Left hindlimb (tissue), 1 donor: ENCODE results near the gene BICDL2.
"Not testable (repeated sequence)": the region's sequence is repeated elsewhere in the genome, so short reads cannot be mapped to it uniquely, and the experiment has no call there.

Source experiments
- DNase-seq: peaks from one replicate; pipeline ENCODE4 v3.0.0-alpha.2; 2018

BICDL2 gene

GRCh38 chr16:3063625-3064386, 27.1 kb upstream of the BICDL2 start:
- DNase-seq = no peak

DNA sequence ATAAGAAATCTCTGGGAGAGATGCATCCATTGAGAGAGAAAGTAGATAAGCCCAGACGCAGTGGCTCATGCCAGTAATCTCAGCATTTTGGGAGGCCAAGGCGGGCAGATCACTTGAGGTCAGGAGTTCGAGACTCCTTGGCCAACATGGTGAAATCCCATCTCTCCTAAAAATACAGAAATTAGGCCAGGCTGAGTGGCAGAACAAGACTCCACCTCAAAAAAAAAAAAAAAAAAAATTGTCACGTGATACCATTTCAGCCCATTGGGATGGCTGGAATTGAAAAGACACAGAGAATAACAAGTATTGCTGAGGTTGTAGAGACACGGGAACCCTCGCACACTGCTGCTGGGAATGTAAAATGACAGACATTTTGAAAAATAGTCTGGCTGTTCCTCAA, 25.8 kb upstream of the BICDL2 start:
- DNase-seq = no peak

GRCh38 chr16:3060339-3061127, 23.8 kb upstream of the BICDL2 start:
- no peak for DNase-seq

GRCh38 chr16:3059723-3060242, 23.0 kb upstream of the BICDL2 start:
- no peak for DNase-seq

- DNase-seq = peak; percentile 91
Measured at GRCh38 chr16:3059041-3059722, 22.4 kb upstream of the BICDL2 start.

DNA sequence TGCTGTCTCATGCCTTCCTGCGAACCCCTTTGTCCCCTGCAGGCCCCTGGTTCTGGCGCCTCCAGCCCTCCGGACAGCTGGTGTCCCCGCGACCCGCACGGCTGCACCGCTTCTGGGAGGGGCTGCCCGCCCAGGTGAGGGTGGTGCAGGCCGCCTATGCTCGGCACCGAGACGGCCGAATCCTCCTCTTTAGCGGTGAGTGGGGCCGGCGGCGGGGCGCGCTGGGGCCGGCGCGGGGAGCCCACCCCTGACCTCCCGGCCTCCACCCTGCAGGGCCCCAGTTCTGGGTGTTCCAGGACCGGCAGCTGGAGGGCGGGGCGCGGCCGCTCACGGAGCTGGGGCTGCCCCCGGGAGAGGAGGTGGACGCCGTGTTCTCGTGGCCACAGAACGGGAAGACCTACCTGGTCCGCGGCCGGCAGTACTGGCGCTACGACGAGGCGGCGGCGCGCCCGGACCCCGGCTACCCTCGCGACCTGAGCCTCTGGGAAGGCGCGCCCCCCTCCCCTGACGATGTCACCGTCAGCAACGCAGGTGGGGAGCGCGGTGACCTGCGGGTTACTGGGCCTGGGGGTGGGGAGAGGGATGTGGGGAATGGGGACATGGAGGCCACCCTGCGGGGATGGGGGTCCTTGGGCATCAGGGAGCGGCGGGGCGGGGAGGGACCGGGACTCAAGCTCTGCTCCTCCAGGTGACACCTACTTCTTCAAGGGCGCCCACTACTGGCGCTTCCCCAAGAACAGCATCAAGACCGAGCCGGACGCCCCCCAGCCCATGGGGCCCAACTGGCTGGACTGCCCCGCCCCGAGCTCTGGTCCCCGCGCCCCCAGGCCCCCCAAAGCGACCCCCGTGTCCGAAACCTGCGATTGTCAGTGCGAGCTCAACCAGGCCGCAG, 21.6 kb upstream of the BICDL2 start:
- DNase-seq = peak; percentile 56

DNA sequence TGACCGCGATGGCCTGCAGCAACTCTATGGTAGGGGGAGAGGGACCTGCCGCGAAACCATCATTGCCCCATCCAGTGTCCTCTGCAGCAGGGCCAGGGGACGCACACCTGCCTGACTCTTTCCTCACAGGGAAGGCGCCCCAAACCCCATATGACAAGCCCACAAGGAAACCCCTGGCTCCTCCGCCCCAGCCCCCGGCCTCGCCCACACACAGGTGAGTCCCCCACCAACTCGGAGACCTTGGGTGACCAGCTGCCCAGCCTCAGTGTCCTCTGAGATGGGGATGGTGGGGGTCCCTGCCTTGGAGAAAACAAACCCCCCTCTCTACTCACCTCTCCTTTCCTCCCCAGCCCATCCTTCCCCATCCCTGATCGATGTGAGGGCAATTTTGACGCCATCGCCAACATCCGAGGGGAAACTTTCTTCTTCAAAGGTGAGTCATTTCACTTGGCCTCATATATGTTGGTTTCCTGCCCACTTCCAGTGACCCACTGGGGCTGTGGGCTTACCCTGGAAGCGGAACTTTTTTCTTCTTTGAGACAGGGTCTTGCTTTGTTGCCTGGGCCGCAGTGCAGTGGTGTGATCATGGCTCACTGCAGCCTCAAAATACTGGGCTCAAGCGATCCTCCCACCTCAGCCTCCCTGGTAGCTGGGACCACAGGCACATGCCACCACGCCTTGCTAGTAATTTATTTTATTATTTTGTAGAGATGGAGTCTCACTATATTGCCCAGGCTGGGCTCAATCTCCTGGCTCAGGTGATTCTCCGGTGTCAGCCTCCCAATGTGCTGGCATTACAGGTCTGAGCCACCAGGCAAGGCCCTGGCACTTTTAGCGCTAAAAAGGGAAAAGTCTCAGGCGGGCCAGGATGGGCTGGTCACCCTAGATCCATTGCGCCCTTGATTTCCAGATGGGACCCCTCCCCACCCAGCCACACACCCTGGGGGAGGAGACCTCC, 20.7 kb upstream of the BICDL2 start:
- DNase-seq = no peak

DNA sequence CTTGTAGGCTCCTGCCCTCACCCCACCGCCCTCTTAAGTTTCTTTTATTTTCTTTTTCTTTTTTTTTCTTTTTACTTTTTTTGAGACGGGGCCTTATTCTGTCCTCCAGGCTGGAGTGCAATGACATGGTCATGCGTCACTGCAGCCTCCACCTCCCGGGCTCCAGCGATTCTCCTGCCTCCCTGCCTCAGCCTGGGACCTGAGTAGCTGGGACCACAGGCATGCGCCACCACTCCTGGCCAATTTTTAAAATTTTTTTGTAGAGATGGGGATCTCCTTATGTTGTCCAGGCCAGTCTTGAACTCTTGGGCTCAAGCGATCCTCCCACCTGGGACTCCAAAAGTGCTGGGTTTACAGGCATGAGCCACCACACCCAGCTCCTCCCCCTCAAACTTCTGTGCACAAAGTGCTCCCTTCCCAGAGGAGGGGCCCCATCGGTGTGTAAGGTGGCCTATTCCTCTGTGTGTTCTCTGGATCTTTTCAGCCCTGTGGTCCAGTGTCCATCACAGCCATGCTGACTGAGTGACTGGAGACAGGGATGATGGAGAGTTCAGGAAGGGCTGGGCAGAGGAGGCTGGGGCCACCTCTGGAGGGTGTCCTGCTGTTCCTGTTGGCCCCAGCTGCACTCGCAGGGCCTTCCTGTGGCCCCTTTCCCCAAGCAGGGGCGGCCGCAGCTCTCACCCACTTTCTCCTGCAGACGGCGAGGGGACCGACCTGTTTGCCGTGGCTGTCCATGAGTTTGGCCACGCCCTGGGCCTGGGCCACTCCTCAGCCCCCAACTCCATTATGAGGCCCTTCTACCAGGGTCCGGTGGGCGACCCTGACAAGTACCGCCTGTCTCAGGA, 19.8 kb upstream of the BICDL2 start:
- no peak for DNase-seq

GRCh38 chr16:3055734-3056115, 19.0 kb upstream of the BICDL2 start:
- not testable (repeated sequence) for DNase-seq

- no peak for DNase-seq
Measured at GRCh38 chr16:3054965-3055733, 18.4 kb upstream of the BICDL2 start.

DNA sequence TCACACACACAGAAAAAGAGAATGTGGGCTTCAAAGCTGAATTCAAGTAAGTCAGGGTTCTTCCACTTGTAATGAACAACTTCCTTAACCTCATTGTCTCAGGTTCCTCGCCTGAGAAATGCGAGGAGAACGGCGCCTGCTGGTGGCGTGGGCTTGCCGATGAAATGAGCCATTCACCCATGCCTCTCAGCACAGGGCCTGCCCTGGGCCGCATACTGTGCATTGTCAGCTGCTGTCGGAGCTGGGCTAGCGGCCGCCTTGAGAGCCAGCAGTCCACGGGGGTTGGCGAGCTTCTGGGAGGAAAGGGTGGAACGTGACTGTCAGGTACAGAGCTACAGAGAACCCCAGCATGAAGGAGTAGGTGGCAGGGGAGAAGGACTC, 16.6 kb upstream of the BICDL2 start:
- not testable (repeated sequence) for DNase-seq

DNA sequence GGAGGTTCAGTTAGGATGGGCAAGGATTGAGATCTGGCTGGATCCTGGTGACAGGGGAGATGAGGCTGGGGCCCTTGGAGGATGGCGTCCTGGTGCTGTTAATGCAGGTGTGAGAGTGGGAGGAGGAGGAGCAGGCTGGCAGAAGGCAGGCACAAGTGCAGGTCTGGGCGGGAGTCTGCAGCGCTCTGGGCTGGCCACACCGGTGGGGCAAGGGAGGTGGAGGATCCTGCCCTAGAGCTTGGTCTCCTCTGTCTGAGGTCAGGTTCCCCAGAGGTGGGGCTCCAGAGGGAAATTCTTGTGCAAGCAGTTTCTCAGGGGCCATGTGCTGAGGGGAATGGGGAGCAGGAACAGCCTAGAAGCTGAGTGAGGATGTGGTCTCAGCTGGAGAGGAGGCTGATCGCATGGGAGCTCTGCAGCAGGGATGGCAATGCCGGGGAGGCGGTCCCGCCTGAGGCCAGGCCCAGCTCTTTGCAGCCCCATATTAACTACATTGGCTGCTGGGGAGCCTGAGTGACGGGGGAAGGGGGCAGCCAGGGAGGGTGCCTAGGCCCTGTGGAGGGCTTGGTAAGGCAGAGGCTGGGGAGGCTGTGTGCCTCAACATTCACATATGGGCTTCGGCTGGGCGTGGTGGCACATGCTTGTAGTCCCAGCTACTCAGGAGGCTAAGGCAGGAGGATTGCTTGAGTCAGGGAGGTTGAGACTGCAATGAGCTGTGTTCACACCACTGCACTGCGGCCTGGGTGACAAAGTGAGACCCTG, 16.0 kb upstream of the BICDL2 start:
- DNase-seq = not testable (repeated sequence)

DNA sequence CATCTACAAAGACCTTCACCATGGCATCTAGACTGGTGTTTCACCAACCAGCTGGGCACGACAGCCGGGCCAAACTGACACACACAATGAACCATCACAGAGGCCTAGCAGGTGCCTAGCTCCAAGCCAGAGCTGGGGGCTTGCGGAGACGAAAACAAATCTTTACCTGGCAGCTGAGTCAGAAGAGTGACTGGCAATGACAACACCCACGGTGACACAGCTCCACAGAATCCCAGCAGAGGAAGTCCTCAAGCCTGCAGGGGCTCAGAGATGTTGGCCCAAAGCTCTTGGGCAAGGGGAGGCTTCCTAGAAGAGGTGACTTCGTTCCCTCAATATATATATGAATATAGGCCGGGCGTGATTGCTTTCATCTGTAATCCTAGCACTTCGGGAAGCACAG, 14.8 kb upstream of the BICDL2 start:
- no peak for DNase-seq

- no peak for DNase-seq
Measured at GRCh38 chr16:3051009-3051408, 14.3 kb upstream of the BICDL2 start.

DNA sequence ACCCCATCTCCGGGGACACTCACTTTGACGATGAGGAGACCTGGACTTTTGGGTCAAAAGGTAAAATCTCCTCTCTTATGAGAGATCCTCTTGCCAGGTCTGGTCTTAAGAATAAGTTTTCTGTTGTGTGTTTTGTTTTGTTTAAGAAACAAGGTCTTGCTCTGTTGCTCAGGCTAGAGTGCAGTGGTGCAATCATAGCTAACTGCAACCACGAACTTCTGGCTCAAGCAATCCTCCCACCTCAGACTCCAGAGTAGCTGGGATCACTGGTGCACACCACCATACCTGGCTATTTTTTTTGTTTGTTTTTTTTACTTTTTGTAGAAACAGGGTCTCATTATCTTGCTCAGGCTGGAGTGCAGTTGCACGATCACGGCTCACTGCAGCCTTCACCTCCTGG, 13.7 kb upstream of the BICDL2 start:
- no peak for DNase-seq

GRCh38 chr16:3049921-3050481, 13.3 kb upstream of the BICDL2 start:
- DNase-seq = no peak

GRCh38 chr16:3047387-3047720, 10.6 kb upstream of the BICDL2 start:
- DNase-seq = no peak

DNA sequence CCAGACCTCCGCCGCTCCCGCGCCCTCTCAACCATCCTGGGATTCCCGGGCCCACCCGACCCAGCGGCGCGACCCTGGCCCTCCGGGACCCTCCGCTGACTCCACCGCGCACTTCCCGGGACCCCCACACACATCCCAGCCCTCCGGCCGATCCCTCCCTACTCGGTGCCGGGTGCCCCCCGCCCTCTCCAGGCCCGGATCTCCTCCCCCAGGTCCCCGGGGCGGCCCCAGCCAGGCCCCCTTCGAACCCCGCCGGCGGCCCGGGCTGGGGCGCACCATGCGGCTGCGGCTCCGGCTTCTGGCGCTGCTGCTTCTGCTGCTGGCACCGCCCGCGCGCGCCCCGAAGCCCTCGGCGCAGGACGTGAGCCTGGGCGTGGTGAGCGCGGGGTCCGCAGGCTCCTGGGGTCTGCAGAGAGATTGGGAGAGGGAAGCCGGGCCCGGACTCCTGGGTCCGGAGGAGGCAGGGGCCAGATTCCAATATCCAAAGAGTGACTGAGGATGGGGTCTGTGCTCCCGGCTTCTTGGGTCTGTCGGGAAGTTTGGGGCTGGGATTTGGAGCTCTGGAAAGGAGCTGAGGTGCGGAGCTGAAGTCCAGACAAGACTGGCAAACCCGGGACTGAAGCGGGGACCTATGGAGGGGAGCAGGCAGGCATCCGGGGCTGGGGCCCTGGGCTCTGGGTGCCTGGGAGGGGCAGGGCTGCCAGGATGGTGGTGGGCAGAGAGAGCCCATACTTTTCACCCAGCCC, 10.1 kb upstream of the BICDL2 start:
- no peak for DNase-seq
